Naive thymus-derived CD8-positive, alpha-beta T cell (primary cell): ENCODE data around the gene KRTAP15-1. TPM values are rescaled to one million over a fixed set of nuclear protein-coding genes. Genes with fewer than 3 reads are reported as not detected.
A peak's percentile ranks its signal among the peaks of the same experiment; 100 is the strongest.

Experiments used
- ATAC-seq, 2 donors: fragments of 150-1000 bp; cut with Tn5 transposase in 1 of 2; sonication (Bioruptor Pico), chemical (Tn5 transposase) in 1 of 2; 1 replicate in 1 of 2; 2 replicates in 1 of 2; pipeline ENCODE4 v1.10.0; 2021; ENCODE audit warnings: mild to moderate bottlenecking in 2 of 2, moderate library complexity in 2 of 2
- POLR2A ChIA-PET: fragments of 350-600 bp; sonication (Branson Sonifier 250); formaldehyde crosslinking; loops from one replicate; lab custom pipeline; 2021; ENCODE audit warnings: antibody characterized with exemption; lab: Charles Lee
- DNase-seq, 10 donors: peaks; one replicate each; pipeline versions ENCODE4 v3.0.0 to v3.0.0-alpha.2; 2020 to 2022
- H3K27ac Mint-ChIP-seq, 10 donors: one replicate each; pipeline ENCODE4 v1.8.0; 2020 to 2022; ENCODE audit warnings: mild to moderate bottlenecking in 10 of 10, mixed read lengths in 10 of 10, moderate library complexity in 4 of 10, inconsistent platforms in 1 of 10
- H3K27me3 Mint-ChIP-seq, 5 donors: one replicate each; pipeline ENCODE4 v1.8.0; 2021 to 2022; ENCODE audit warnings: mixed read lengths in 5 of 5
- H3K36me3 Mint-ChIP-seq, 3 donors: one replicate each; pipeline ENCODE4 v1.8.0; 2020 to 2022; ENCODE audit warnings: mixed read lengths in 3 of 3, mild to moderate bottlenecking in 2 of 3, inconsistent platforms in 1 of 3
- H3K4me1 Mint-ChIP-seq, 4 donors: one replicate each; pipeline ENCODE4 v1.8.0; 2021 to 2022; ENCODE audit warnings: mixed read lengths in 4 of 4
- H3K4me3 Mint-ChIP-seq, 10 donors: one replicate each; pipeline ENCODE4 v1.8.0; 2020 to 2022; ENCODE audit warnings: mild to moderate bottlenecking in 10 of 10, mixed read lengths in 10 of 10, moderate library complexity in 6 of 10, inconsistent platforms in 1 of 10
- H3K9me3 Mint-ChIP-seq, 9 donors: one replicate each; pipeline ENCODE4 v1.8.0; 2020 to 2022; ENCODE audit warnings: mixed read lengths in 9 of 9, mild to moderate bottlenecking in 3 of 9, inconsistent platforms in 1 of 9, moderate library complexity in 1 of 9
- polyA plus RNA-seq, 3 donors: library from polyadenylated mRNA; unstranded; fragments of 300-500 nt; fragmentation: Illumina TruSeq; gene quantifications; one replicate each; pipeline ENCODE4 v1.2.3, GENCODE V29; 2021
- total RNA-seq, 8 experiments: library from RNA in 2 of 8; stranded (reverse) in 2 of 8; gene quantifications; one replicate each; pipeline ENCODE4 v1.2.3 and lab custom pipeline; 2021 to 2026

Gene KRTAP15-1, protein sequence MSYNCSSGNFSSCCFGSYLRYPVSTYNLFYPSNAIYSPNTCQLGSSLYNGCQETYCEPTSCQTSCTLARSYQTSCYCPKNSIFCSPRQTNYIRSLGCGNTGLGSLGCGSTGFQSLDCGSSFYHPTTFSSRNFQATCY
- total RNA-seq (not detected), polyA plus RNA-seq (not detected), total RNA-seq (lab: John Stamatoyannopoulos, UW) (0 reads per million in 6 experiments)

DNA sequence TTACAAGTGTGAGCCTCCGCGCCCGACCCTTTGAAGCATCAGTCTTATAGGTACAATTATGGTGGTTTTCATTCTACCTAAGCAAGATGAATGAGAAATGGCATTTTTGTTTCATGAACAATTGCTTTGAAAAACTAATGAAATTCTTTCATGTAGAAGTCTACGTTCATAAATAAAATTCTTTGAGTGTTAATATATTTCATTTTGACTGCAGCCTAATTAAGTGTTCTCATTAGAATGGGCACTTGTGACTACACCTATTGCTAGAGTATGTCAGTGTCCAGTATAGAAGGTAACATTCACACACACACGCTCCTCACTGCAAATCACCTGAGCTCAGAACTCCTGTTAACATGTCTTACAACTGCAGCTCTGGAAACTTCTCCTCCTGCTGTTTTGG is at the start of gene KRTAP15-1:
Gene KRTAP15-1, plus strand, starts transcription at position 301 of the 400 bp plus-strand sequence. Its CDS starts 53 bp downstream, at position 354.
- Mint-ChIP-seq H3K27ac (no peak within 1 kb of the TSS), H3K36me3 (no peaks in the 10 kb centered on the region), H3K4me1 (no peaks in the 10 kb centered on the region), H3K9me3 (peaks cover 0 to 3% (median 0%) of the 10 kb centered on the region in 9 donors), H3K4me3 (no peak within 1 kb of the TSS), H3K27me3 (peaks cover 3 to 25% (median 7%) of the 10 kb centered on the region in 5 donors)
- no peak for ATAC-seq
- POLR2A ChIA-PET: no interaction called here
- no peak for DNase-seq

DNA sequence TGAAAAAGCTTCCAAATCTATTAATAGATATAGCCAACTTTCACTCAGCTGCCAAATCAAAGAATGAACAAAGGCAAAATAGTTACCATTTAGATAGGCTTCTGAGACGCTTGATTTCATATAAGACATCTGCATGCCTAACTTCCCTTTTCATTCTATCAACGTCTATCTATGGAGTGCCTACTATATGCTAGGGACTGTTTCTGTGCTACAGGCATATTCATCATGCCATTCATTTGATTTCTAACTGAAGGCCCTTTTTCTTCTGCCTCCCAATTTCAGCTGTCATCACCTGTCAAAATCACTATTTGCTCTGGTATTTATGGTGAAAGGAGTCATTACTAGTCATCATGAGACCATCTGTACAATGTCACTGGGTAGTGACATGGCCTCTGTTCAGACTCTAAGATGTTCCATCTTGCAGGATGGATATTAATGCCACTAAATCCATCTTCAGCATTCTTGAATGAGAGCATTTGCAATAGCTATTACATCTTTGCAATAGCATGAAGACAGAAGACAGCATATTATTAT is 48.5 kb upstream of the KRTAP15-1 start:
- POLR2A ChIA-PET: no interaction called here
- peaks cover 2 to 17% (median 3%) of the 10 kb centered on the region in 5 donors for H3K27me3 Mint-ChIP-seq
- ATAC-seq: no peak
- H3K9me3 Mint-ChIP-seq: peaks cover 0 to 16% (median 5%) of the 10 kb centered on the region in 9 donors
- H3K4me1 Mint-ChIP-seq: no peaks in the 10 kb centered on the region
- no peak overlapping the region for H3K27ac Mint-ChIP-seq
- no peaks in the 10 kb centered on the region for H3K36me3 Mint-ChIP-seq
- DNase-seq: no peak
- no peak overlapping the region for H3K4me3 Mint-ChIP-seq

DNA sequence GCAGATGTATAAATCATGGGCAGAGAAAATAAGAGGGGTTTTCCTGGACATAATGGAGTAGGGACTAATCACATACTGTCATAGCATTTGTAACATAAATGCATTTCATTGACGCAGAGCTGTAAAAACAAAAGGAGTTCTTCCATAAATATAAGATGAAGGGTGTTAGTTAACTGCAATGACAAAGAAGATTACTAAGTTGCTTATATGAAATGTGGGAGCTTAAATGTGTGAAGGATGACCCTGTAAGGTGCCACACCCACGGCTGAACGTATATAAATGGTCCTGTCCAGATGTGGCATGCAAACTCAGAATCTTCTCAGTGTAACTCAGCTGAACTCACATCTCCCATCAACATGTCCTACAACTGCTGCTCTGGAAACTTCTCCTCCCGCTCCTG is 44.3 kb upstream of the KRTAP15-1 start, which contains the start of gene KRTAP13-1:
Gene KRTAP13-1, plus strand, starts transcription at position 301 of the 400 bp plus-strand sequence. Its CDS starts 56 bp downstream, at position 357.
- no peak within 1 kb of the TSS for H3K4me3 Mint-ChIP-seq
- H3K27me3 Mint-ChIP-seq: peaks cover 5 to 22% (median 10%) of the 10 kb centered on the region in 5 donors
- ATAC-seq (no peak), DNase-seq (no peak)
- no peak within 1 kb of the TSS for H3K27ac Mint-ChIP-seq
- no peaks in the 10 kb centered on the region for H3K4me1 Mint-ChIP-seq
- H3K36me3 Mint-ChIP-seq: no peaks in the 10 kb centered on the region
- peaks cover 0 to 6% (median 1%) of the 10 kb centered on the region in 9 donors for H3K9me3 Mint-ChIP-seq
- POLR2A ChIA-PET: no interaction called here

DNA sequence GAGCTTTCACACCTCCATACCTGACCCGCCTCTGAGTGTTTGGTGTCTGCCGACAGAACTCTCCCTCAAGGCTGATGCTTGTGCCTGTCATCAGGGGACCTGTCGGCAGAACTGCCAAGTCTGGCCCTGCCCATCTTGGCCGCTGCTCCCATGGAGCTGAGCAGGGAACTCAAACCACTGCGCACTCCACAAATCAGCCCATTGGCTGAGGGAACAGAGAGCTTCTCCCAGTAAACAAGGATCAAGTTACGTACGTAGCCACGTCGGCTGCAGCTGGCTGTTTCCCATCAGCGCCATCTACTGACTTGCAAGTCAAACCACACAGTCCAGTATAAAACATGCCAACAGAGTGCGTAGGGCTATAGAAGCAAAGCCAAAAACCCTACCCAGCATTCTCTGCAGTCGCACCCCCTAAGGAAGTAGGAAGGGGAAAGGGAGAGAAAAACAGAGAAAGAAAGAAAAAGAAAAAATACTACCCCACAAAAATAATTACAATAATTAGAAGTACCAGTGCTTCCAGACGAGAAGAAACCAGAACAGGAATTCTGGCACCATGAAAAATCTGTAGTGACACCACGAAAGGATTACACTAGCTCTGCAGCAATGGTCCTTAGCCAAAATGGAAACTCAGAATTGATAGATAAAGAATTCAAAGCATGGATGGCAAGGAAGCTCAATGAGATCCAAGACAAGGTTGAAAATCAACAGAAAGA is 31.1 kb upstream of the KRTAP15-1 start:
- Mint-ChIP-seq H3K4me3 (no peak overlapping the region), H3K36me3 (peaks cover 0 to 12% (median 0%) of the 10 kb centered on the region in 3 donors)
- POLR2A ChIA-PET: no interaction called here

DNA sequence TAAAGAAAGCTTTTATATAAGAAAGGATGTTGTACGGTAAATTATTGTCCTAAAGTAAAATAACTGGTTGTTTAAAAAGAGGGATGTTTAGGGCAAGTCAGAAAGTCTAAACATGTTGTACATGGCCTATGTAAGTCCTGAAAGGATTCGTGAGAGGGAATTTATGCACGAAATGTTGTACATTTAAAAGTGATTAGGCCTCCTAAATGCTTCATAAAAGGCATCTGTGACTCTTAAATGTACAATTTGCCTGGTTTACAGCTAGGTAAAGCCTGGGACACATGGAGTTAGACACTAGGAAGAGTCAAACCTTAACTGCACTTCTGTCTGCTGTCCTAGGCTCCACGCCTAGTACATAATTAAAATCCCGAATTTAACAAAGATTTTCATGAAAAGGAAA is 24.1 kb upstream of the KRTAP15-1 start:
- DNase-seq: no peak
- H3K27me3 Mint-ChIP-seq: peaks cover 0 to 5% (median 0%) of the 10 kb centered on the region in 5 donors
- POLR2A ChIA-PET: no interaction called here

More for the DNA sequence above, 31.1 kb upstream of the KRTAP15-1 start:
- H3K4me1 Mint-ChIP-seq: no peaks in the 10 kb centered on the region
- H3K27me3 Mint-ChIP-seq: peaks cover 6 to 30% (median 12%) of the 10 kb centered on the region in 5 donors
- ATAC-seq (no peak), DNase-seq (no peak)
- H3K27ac Mint-ChIP-seq: no peak overlapping the region
- peaks cover 2 to 25% (median 10%) of the 10 kb centered on the region in 9 donors for H3K9me3 Mint-ChIP-seq

DNA sequence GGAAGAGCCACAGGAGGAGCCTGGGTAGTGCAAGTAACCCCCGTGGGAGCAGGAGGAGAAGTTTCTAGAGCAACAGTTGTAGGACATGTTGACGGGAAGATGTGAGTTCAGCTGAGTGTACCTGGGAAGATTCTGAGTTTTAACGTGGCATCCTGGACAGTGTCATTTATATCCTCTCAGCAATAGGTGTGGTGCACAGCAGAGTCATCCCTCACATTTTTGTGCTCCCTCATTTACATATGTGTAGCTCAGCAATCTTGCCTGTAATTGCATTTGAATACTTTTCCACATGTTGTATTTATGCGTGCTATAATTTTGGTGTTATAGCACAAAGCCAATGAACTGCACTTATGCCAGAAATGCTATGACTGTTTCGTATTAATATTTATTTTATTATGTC is 14.2 kb upstream of the KRTAP15-1 start, which contains the start of gene KRTAP13-3:
Gene KRTAP13-3, minus strand, starts transcription at position 101 of the 400 bp plus-strand sequence. Its CDS starts 14 bp downstream, at position 87.
- H3K36me3 Mint-ChIP-seq: no peaks in the 10 kb centered on the region
- ATAC-seq (no peak), DNase-seq (no peak)
- peak within 1 kb of the TSS in 1 of 10 donors; percentile 46 for H3K27ac Mint-ChIP-seq
- POLR2A ChIA-PET: no interaction called here
- H3K9me3 Mint-ChIP-seq: peaks cover 0 to 4% (median 0%) of the 10 kb centered on the region in 9 donors
- no peak within 1 kb of the TSS for H3K4me3 Mint-ChIP-seq
- H3K27me3 Mint-ChIP-seq: peaks cover 0 to 10% (median 0%) of the 10 kb centered on the region in 5 donors
- H3K4me1 Mint-ChIP-seq: no peaks in the 10 kb centered on the region

More for the DNA sequence above, 24.1 kb upstream of the KRTAP15-1 start:
- no peak for ATAC-seq
- Mint-ChIP-seq H3K27ac (no peak overlapping the region), H3K9me3 (peaks cover 0 to 5% (median 0%) of the 10 kb centered on the region in 9 donors), H3K36me3 (no peaks in the 10 kb centered on the region), H3K4me1 (no peaks in the 10 kb centered on the region), H3K4me3 (no peak overlapping the region)

DNA sequence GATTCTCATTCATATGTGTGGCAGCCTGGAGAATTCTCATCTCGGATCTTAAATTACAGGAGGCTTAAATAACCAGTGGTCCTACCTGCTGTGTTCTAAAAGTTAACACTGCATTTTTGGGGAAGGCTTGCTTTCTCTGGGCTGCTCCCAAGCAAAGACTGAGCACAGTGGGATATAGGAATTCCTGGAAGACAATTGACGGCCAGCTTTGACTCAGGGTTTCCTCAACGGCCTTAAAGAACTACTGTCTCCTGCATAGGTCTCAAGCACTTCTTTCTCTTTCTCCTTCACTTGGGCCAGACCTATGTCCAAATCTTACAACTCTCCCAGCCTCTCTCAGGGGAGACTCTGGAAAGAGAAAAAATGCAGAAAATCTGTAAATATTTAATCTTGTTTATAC is 13.3 kb upstream of the KRTAP15-1 start:
- no peak overlapping the region for H3K27ac Mint-ChIP-seq
- ATAC-seq (no peak), DNase-seq (no peak)
- peaks cover 0 to 4% (median 0%) of the 10 kb centered on the region in 9 donors for H3K9me3 Mint-ChIP-seq
- no peak overlapping the region for H3K4me3 Mint-ChIP-seq
- POLR2A ChIA-PET: no interaction called here
- no peaks in the 10 kb centered on the region for H3K4me1 Mint-ChIP-seq
- no peaks in the 10 kb centered on the region for H3K36me3 Mint-ChIP-seq
- peaks cover 0 to 14% (median 2%) of the 10 kb centered on the region in 5 donors for H3K27me3 Mint-ChIP-seq

DNA sequence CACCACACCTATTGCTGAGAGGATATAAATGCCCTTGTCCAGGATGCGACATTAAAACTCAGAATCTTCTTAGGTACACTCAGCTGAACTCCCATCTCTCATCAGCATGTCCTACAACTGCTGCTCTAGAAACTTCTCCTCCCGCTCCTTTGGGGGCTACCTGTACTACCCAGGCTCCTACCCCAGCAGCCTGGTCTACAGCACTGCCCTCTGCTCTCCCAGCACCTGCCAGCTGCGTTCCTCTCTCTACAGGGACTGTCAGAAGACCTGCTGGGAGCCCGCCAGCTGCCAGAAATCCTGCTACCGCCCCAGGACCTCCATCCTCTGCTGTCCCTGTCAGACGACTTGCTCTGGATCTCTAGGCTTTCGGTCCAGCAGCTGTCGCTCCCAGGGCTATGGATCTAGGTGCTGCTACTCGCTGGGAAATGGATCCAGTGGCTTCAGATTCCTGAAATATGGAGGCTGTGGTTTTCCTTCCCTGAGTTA is 9.9 kb upstream of the KRTAP15-1 start, which contains the start of gene KRTAP13-4:
Gene KRTAP13-4, plus strand, starts transcription at position 51 of the 486 bp plus-strand sequence. Its CDS starts 56 bp downstream, at position 107.
- Mint-ChIP-seq H3K27me3 (peaks cover 0 to 15% (median 3%) of the 10 kb centered on the region in 5 donors), H3K9me3 (peaks cover 0 to 2% (median 0%) of the 10 kb centered on the region in 9 donors), H3K27ac (no peak within 1 kb of the TSS), H3K4me3 (no peak within 1 kb of the TSS), H3K4me1 (no peaks in the 10 kb centered on the region), H3K36me3 (no peaks in the 10 kb centered on the region)
- DNase-seq (no peak), ATAC-seq (no peak)
- POLR2A ChIA-PET: no interaction called here

DNA sequence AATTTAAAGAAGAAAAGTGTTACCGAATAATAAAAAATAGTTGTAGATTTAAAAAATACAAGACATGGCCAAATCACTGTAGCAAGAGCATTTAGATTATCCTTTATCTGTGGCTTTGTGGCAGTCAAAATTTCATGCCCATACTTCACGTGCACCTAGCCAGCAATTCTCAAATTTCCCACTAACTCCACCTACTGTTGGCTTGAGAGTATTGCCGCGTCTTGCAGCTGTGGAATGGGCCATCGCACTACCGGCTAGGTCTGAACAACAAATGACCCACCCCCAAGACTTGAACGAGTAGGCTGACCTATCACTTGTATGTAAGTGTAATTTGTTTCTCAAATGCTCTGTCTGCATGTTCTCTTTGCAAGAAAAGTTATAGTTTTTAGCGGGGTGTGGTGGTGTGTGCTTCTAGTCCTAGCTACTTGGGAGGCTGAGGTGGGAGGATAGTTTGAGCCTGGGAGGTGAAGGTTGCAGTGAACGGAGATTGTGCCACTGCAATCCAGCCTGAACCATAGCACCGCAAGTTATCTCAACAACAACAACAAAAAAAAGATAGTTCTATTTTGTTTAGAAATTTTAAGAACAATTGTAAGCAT is 5.9 kb upstream of the KRTAP15-1 start:
- DNase-seq (no peak), ATAC-seq (no peak)
- no peaks in the 10 kb centered on the region for H3K4me1 Mint-ChIP-seq
- no peak overlapping the region for H3K4me3 Mint-ChIP-seq
- H3K9me3 Mint-ChIP-seq: peaks cover 0 to 3% (median 0%) of the 10 kb centered on the region in 9 donors
- H3K27me3 Mint-ChIP-seq: peaks cover 1 to 24% (median 4%) of the 10 kb centered on the region in 5 donors
- no peak overlapping the region for H3K27ac Mint-ChIP-seq
- POLR2A ChIA-PET: no interaction called here
- H3K36me3 Mint-ChIP-seq: no peaks in the 10 kb centered on the region

DNA sequence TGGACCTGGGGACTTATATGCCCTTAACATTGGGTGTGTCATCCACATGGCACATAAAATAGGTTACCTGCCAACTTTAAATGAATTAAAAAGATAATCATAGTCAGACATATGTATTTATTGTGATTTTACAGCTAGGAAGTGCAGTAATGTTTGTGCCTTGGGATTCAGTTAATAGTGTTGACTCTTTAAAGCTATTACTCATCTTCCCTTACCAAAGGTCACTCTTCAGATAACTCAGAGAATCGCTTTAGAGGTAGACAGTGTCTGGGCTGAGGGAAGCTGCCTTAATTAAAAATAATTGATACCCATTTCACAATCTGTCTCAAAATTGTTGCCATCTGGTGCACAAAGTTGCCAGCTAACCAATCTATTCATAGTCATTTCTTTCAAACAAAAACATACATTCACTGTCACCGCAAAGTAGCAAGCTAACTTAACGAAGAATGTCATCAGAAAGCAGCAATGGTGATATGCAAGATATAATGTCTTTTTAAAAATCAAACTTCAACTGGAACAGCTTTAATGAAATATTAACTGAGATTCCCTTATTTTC is 3.0 kb upstream of the KRTAP15-1 start:
- Mint-ChIP-seq H3K27ac (no peak overlapping the region), H3K27me3 (peaks cover 3 to 25% (median 7%) of the 10 kb centered on the region in 5 donors)
- POLR2A ChIA-PET: no interaction called here

DNA sequence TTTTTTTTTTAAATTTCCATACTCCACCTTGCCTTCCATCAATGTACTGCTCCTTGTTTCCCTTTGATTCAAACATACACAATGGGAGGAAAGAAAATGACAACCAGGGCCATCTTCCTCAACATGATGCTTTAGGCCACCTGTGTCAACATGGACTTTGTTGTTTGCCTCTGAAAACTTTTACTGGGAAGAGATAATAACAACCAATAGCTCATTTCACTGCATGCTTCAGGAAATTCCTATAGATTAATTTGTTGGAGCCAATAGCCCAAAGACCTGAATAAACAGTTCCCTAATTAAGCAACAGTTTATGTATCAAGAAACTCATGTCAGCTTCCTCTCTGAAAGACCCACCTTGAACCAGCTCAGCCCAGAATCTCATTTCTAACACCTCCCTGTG is 3.2 kb downstream of the KRTAP15-1 start:
- no peak overlapping the region for H3K27ac Mint-ChIP-seq
- peaks cover 0 to 1% (median 0%) of the 10 kb centered on the region in 4 donors for H3K4me1 Mint-ChIP-seq
- no peak for ATAC-seq
- H3K9me3 Mint-ChIP-seq: peaks cover 0 to 2% (median 0%) of the 10 kb centered on the region in 9 donors
- no peaks in the 10 kb centered on the region for H3K36me3 Mint-ChIP-seq
- H3K4me3 Mint-ChIP-seq: no peak overlapping the region
- H3K27me3 Mint-ChIP-seq: peaks cover 0 to 23% (median 5%) of the 10 kb centered on the region in 5 donors
- POLR2A ChIA-PET: no interaction called here
- no peak for DNase-seq

More for the DNA sequence above, 3.0 kb upstream of the KRTAP15-1 start:
- Mint-ChIP-seq H3K9me3 (peaks cover 0 to 3% (median 0%) of the 10 kb centered on the region in 9 donors), H3K4me3 (no peak overlapping the region), H3K36me3 (no peaks in the 10 kb centered on the region), H3K4me1 (no peaks in the 10 kb centered on the region)
- DNase-seq (no peak), ATAC-seq (no peak)

DNA sequence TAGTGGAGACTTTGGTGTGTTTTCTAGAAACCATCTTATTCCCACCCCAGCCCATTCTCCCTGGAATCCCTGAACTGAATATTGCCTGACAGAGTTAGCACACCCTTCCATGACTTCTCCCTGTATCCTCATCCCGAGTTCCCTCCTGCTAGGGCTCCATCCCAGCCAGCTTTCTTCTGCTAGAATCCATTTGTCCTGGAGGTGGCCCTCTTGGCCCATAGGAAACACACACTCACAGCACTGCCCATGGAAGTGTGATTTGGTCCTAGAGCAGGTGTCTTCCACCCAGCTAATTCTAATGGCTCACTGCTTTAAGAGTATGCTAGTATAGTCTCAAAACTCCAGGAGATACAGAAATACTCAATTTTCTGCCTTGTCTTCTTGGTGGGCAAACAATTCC is 4.1 kb downstream of the KRTAP15-1 start:
- Mint-ChIP-seq H3K4me3 (no peak overlapping the region), H3K36me3 (no peaks in the 10 kb centered on the region), H3K9me3 (peaks cover 0 to 2% (median 0%) of the 10 kb centered on the region in 9 donors), H3K4me1 (peaks cover 0 to 1% (median 0%) of the 10 kb centered on the region in 4 donors), H3K27me3 (peaks cover 0 to 23% (median 5%) of the 10 kb centered on the region in 5 donors), H3K27ac (no peak overlapping the region)
- POLR2A ChIA-PET: no interaction called here
- ATAC-seq (no peak), DNase-seq (no peak)
